Uterus (tissue), 2 donors: Measurements from ENCODE around the gene LY9.

Experiments used
- CTCF ChIP-seq, 4 experiments: fragments of 200-600 bp in 2 of 4; fragments of 450-650 bp in 2 of 4; sonication (generic) in 2 of 4; IDR thresholded peaks; one replicate each; pipeline ENCODE4 v1.5.1; 2016 to 2019; ENCODE audit warnings: antibody characterized with exemption in 4 of 4, mild to moderate bottlenecking in 2 of 4, moderate library complexity in 1 of 4
- POLR2A ChIP-seq, 2 donors: fragments of 450-650 bp; IDR thresholded peaks; one replicate each; pipeline ENCODE4 v1.6.1; 2016; ENCODE audit warnings: antibody characterized with exemption in 2 of 2, mild to moderate bottlenecking in 1 of 2, moderate library complexity in 1 of 2

- no peak for TF ChIP-seq CTCF (IDR thresholded peaks at IDR 0.05)
- TF ChIP-seq POLR2A (IDR thresholded peaks at IDR 0.05) = no peak
These were observed 70.2 kb downstream of the LY9 start for GRCh38 chr1:160866001-160866694.
